ENCODE results near the gene EIF5AL1. TPM values are rescaled to one million over a fixed set of nuclear protein-coding genes. Genes with fewer than 3 reads are reported as not detected.

EIF5AL1 gene
- total RNA-seq, 1 donor from 2014 or later: 0.26 TPM

GRCh38 chr10:79475877-79476276 is 36.5 kb upstream of the EIF5AL1 start:
- H3K27me3 ChIP-seq (ENCODE audit: control insufficient read depth, insufficient read depth, low read length): peaks cover 4% of the 10 kb centered on the region
- TF ChIP-seq CTCF (IDR thresholded peaks at IDR 0.05; ENCODE audit: insufficient read depth, low read length, severe bottlenecking): no peak
- DNase-seq (ENCODE audit: low read depth) (peak; percentile 48), FAIRE-seq (no peak)
- no peak overlapping the region for H3K4me3 ChIP-seq (ENCODE audit: low read depth, low read length)
- H3K36me3 ChIP-seq (ENCODE audit: control insufficient read depth, insufficient read depth, low read length): no peaks in the 10 kb centered on the region

DNA sequence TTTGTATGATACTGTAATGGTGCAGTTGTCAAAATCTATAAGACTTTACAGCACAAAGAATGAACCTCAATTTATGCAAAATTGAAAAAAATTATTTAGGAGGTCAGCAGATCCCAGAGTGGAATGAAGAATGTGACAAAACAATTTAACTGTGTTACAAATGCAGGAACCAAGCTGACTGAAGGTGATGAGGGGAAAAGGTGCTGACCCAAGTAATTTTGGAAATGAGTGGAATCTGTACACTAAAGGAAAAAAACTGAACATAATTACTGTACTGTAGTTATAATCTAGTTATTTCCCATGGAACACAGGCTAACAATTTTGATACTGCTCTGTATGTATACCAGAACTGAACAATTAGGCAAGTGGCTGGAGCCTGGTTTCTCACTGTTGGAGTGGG is 35.7 kb upstream of the EIF5AL1 start:
- DNase-seq (ENCODE audit: low read depth): no peak
- H3K4me3 ChIP-seq (ENCODE audit: low read depth, low read length): no peak overlapping the region
- FAIRE-seq: no peak
- no peaks in the 10 kb centered on the region for H3K36me3 ChIP-seq (ENCODE audit: control insufficient read depth, insufficient read depth, low read length)
- TF ChIP-seq CTCF (IDR thresholded peaks at IDR 0.05; ENCODE audit: insufficient read depth, low read length, severe bottlenecking): no peak
- peaks cover 4% of the 10 kb centered on the region for H3K27me3 ChIP-seq (ENCODE audit: control insufficient read depth, insufficient read depth, low read length)

DNA sequence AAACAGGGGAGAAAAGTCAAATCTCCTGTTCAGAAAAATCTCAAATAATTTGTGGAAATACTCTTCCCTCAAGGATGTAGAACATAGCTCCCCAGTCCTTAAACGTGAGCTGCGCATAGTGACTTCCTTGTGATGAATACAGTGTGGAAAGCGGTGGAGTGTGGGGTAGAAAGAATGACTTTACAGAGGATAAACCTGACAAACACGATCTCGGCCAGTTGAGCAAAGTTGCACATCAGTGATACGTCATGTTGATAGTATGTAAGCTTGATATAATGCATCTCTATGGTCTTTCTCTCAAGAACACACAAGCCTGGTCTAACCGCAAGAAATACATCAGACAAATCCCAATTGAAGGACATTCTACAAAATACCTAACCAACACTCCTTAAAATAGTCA is 34.9 kb upstream of the EIF5AL1 start:
- Histone ChIP-seq H3K36me3 (ENCODE audit: control insufficient read depth, insufficient read depth, low read length) (no peaks in the 10 kb centered on the region), H3K4me3 (ENCODE audit: low read depth, low read length) (no peak overlapping the region), H3K27me3 (ENCODE audit: control insufficient read depth, insufficient read depth, low read length) (peaks cover 4% of the 10 kb centered on the region)
- FAIRE-seq: no peak
- peak; percentile 20 for DNase-seq (ENCODE audit: low read depth)
- TF ChIP-seq CTCF (IDR thresholded peaks at IDR 0.05; ENCODE audit: insufficient read depth, low read length, severe bottlenecking): no peak

DNA sequence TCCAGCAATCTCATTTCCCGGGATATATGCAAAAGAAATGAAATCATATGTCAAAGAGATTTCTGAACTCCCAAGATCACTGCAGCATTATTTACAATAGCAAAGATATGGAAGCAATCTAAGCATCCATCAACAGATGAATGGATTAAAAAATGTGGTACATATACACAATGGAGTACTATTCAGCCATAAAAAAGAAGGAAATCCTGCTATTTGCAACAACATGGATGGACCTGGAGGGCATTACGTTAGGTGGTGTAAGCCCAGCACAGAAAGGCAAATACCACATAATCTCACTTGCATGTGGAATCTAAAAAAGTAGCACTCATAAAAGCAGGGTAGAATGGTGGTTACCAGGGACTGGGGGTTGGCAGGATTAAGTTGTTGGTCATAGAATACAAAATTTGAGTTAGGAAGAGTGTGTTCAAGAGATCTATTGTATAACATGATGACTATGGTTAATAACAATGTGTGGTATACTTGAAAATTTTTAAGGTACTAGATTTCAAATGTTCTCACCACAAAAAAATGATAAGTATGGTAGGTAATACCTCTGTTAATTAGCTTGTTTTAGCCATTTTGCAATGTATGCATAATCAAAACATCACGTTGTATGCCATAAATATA is 32.9 kb upstream of the EIF5AL1 start:
- H3K27me3 ChIP-seq (ENCODE audit: control insufficient read depth, insufficient read depth, low read length): peaks cover 2% of the 10 kb centered on the region
- no peak for TF ChIP-seq CTCF (IDR thresholded peaks at IDR 0.05; ENCODE audit: insufficient read depth, low read length, severe bottlenecking)
- DNase-seq (ENCODE audit: low read depth) (no peak), FAIRE-seq (no peak)
- no peaks in the 10 kb centered on the region for H3K36me3 ChIP-seq (ENCODE audit: control insufficient read depth, insufficient read depth, low read length)
- H3K4me3 ChIP-seq (ENCODE audit: low read depth, low read length): no peak overlapping the region

GRCh38 chr10:79482304-79482703 is 30.0 kb upstream of the EIF5AL1 start:
- H3K4me3 ChIP-seq (ENCODE audit: low read depth, low read length): no peak overlapping the region
- H3K27me3 ChIP-seq (ENCODE audit: control insufficient read depth, insufficient read depth, low read length): no peaks in the 10 kb centered on the region
- no peak for FAIRE-seq
- H3K36me3 ChIP-seq (ENCODE audit: control insufficient read depth, insufficient read depth, low read length): no peaks in the 10 kb centered on the region
- no peak for DNase-seq (ENCODE audit: low read depth)
- TF ChIP-seq CTCF (IDR thresholded peaks at IDR 0.05; ENCODE audit: insufficient read depth, low read length, severe bottlenecking): no peak

DNA sequence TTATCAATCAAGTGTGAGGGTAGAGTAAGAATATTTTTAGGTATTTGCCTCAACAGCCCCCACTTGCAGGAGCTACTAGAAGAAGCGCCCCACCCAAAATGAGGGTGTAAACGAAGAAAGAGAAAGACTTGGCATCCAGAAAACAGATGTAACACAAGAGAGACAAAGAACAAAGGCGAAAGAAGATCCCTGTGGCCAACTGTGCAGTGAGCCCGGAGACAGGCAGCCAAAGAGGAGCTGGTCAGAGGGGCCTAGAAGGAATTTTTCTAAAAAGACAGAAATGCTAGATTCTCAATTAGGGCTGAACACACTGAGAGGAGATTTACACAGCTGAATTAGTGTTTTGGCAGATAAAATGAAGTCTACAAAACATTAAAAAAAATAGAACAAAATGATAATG is 29.6 kb upstream of the EIF5AL1 start:
- no peak overlapping the region for H3K4me3 ChIP-seq (ENCODE audit: low read depth, low read length)
- no peak for DNase-seq (ENCODE audit: low read depth)
- H3K36me3 ChIP-seq (ENCODE audit: control insufficient read depth, insufficient read depth, low read length): no peaks in the 10 kb centered on the region
- FAIRE-seq: no peak
- TF ChIP-seq CTCF (IDR thresholded peaks at IDR 0.05; ENCODE audit: insufficient read depth, low read length, severe bottlenecking): no peak
- H3K27me3 ChIP-seq (ENCODE audit: control insufficient read depth, insufficient read depth, low read length): no peaks in the 10 kb centered on the region
